Purkinje cell (primary cell): ENCODE results near the gene UBFD1. TPM values are rescaled to one million over a fixed set of nuclear protein-coding genes. Genes with fewer than 3 reads are reported as not detected.

Experiments used
- polyA plus RNA-seq: library from polyadenylated mRNA; unstranded; fragments of >200 nt; fragmentation: Nextera tagmentation; gene quantifications from 2 replicates; pipeline ENCODE4 v1.2.1, GENCODE V29; 2014

UBFD1 gene
- 7.5 and 19.0 TPM in 2 replicates for polyA plus RNA-seq

GRCh38 chr16:23556881-23557778, at the start of gene UBFD1, which contains the start of gene EARS2:
Gene UBFD1, plus strand, starts transcription at chr16:23557727. Its CDS starts 16 bp downstream, at chr16:23557743.
Gene EARS2, minus strand, starts transcription at chr16:23557350. Its CDS starts 7 bp downstream, at chr16:23557343.

DNA sequence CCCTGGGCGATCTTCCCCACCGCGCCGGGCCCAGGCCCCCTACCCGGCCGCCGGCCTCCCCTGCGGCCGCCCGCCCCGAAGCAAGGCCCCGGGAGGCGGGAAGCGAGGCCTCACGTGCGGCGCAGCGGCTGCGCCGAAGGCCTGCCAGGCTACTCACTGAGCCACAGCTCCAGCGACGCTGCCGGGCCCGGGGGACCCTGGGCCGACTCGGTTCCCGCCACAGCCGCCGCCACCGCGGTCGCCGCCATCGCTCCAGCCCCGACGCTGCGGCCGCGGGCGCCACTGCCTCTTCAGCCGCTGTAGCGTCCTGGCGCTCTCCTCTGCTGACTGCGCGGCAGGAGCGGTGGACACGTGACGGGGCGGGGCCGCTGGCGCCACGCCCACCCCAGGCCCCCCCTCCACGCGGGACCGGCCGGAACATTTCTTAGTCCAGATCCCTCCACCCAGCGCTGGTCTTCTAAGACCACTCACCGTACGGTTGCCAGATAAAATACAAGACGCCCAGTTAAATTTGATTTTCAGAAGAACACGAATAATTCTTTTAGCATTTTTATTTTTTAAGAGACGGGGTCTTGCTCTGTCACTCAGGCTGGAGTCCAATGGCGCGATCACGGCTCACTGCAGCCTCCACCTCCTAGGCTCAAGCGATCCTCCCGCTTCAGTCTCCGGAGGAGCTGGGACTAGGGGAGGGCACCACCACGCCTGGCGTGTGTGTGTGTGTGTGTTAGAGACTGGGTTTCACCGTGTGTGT, 47.2 kb upstream of the UBFD1 start, which contains the start of gene GGA2:
TSS of gene GGA2 (minus strand) at position 331 of the 751 bp plus-strand sequence. CDS start at position 248, 83 bp downstream.

GRCh38 chr16:23595951-23596720, 38.6 kb downstream of the UBFD1 start, which contains the start of gene NDUFAB1:
Gene NDUFAB1, minus strand, starts transcription at chr16:23596316. Its CDS starts 26 bp downstream, at chr16:23596290.

Other genes with a start within 250 kb of the UBFD1 start
- gene COG7, start 104.5 kb upstream of the UBFD1 start, polyA plus RNA-seq: 9.7 and 23.0 TPM in 2 replicates
- gene GGA2, start 47.2 kb upstream of the UBFD1 start, polyA plus RNA-seq: 14.1 and 18.0 TPM in 2 replicates
- gene EARS2, start 377 bp upstream of the UBFD1 start, polyA plus RNA-seq: 10.4 and 13.6 TPM in 2 replicates
- 471 and 500 TPM in 2 replicates for gene NDUFAB1, start 38.6 kb downstream of the UBFD1 start, polyA plus RNA-seq
- gene PALB2, start 83.6 kb downstream of the UBFD1 start, polyA plus RNA-seq: 3.6 and 5.0 TPM in 2 replicates
- 12.8 and 13.3 TPM in 2 replicates for gene DCTN5, start 83.7 kb downstream of the UBFD1 start, polyA plus RNA-seq
- 0.15 and 0.69 TPM in 2 replicates for gene PLK1, start 121.2 kb downstream of the UBFD1 start, polyA plus RNA-seq
- gene ERN2, start 155.5 kb downstream of the UBFD1 start, polyA plus RNA-seq: not detected in 2 replicates
- not detected in 2 replicates for gene CHP2, start 197.3 kb downstream of the UBFD1 start, polyA plus RNA-seq